ENCODE measurements around the gene PRR22.

Gene PRR22

DNA sequence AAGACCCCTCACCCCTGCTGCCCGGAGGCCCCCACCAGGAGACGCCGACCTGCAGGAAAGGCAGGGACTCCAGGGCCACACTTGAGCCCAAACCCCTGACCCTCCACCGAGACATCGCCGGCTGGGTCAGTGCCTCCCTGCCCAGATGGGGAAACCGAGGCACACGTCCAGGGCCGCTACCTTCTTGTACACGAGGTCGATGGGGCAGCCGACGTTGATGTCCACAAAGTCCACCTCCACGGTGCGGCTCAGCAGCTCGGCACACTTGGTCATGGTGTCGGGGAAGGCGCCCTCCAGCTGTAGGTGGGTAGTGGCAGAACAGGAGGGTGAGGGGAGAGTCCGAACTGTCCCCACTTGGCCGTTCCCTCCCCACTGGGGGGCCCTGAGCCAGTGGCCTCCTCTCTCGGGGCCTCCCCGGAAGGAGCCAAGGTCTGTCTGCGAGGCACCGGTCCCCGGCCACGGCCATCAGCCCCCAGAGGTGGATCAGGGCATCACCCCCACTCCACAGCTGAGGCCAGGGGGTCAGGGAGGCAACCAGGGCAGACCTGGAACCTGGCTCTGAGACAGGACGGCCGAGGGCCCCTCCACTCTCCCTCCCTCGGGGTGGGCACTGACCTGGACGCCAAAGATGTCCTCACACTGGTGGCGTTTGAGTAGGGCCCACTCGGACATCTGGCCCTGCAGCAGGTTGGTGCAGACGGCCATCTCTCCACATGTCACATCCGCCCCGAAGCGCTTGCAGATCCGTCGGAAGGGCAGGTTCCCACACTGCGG lies 3.0 kb upstream of the PRR22 start:
- TF ChIP-seq, protein P1, sequence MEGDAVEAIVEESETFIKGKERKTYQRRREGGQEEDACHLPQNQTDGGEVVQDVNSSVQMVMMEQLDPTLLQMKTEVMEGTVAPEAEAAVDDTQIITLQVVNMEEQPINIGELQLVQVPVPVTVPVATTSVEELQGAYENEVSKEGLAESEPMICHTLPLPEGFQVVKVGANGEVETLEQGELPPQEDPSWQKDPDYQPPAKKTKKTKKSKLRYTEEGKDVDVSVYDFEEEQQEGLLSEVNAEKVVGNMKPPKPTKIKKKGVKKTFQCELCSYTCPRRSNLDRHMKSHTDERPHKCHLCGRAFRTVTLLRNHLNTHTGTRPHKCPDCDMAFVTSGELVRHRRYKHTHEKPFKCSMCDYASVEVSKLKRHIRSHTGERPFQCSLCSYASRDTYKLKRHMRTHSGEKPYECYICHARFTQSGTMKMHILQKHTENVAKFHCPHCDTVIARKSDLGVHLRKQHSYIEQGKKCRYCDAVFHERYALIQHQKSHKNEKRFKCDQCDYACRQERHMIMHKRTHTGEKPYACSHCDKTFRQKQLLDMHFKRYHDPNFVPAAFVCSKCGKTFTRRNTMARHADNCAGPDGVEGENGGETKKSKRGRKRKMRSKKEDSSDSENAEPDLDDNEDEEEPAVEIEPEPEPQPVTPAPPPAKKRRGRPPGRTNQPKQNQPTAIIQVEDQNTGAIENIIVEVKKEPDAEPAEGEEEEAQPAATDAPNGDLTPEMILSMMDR (IDR thresholded peaks at IDR 0.05), result no peak

DNA sequence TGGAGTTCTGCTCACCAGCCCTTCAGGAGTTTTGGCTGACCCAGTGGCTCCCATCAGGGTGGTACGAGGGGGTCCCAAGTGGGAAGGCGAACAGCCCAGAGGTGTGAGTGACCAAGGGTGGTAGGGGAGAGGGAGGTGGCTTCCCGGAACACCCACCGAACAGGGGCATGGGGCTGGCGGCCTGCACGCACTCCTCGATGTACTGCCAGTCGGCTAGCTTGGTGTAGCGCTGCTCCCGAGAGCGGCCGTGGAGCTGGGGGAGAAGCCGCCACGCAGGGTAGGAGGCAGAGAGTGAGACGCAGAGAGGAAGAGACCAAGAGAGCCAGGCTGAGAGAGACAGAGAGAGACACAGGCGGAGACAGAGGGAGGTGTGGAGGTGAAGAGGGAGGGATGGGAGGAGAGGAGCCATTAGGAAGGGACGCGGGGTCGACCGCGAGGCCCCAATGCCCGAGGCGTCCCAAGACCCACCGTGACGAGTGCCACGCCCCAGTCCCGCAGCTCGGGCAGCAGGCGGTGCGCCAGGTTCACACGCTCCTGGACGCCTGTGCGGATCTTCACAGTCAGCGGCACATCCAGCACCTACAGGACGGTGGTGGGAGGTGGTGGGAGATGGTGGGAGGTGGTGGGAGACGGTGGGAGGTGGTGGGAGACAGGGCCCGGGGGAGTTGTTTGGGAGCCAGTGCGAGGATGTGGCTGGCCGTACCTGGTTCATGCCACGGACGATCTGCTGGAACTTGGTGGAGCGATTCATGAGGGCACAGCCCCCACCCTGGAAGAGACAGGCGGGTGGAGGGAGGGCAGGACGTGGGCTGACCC lies 2.3 kb upstream of the PRR22 start:
- TF ChIP-seq, protein P1 (IDR thresholded peaks at IDR 0.05), result no peak

DNA sequence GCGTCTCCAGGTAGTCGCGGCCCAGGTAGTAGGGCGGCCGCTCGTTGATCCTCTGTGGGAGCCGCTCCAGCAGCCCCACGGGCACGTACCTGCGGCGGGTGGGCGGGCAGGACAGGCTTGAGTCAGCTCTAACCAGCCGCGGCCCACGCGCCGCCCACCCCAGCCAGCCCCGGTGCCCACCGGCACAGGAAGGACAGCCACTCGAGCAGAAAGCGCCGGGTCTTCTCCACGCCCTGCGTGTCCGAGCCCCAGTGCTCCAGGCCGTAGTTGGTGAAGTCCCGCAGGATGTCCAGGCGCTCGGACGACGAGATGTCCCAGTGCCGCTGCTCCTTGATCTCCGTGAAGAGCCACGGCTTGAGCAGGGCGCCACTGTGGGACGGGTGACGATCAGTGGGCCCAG lies 877 bp upstream of the PRR22 start:
- TF ChIP-seq, protein P1 (IDR thresholded peaks at IDR 0.05), result no peak

DNA sequence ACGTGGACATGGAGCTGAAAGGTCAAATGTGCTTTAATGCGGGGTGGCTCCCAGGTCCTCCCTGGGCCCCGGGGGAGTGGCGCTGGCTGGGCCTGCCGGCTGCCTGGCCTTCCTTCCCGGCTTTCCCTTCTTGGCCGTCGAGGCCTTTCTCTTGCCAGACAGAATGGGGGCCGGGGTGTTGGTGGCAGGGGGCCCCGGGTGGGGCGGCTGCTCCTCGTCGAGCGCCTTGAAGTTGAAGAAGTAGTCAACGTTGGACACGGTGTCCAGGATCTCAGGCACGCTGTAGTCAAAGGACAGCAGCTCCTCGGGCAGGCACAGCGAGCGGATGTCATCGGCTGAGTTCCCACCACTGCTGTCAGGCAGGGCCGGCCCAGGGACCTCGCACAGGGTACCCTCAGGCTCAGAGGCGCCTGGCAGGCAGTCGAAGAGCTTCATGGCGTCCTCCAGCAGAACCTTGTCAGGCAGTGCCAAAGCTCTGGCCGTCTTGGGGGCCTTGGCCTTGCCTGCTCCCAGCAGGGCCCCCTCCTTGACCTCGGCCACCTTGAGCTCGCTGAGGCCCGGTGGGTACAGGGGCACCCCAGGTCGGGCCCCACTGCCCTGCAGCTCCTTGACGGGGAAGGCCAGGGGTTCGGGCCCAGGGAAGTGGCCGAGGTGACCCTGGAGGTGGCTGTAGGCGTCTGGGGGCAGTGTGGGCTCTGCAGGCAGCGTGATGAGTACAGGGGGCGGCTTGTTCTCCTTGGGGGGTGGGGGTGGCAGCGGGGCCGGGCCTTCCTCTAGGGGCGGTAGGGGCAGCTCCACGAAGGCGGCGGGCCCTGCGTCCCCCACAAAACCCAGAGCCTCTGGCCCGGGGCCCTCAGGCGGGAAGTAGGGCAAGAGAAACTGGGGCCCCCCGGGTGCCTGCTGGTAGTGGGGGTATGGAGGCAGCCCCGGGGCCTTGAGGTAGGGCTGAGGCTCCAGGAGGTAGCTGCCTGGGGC lies 1.3 kb downstream of the PRR22 start:
- TF ChIP-seq, protein P1 (IDR thresholded peaks at IDR 0.05), result no peak

DNA sequence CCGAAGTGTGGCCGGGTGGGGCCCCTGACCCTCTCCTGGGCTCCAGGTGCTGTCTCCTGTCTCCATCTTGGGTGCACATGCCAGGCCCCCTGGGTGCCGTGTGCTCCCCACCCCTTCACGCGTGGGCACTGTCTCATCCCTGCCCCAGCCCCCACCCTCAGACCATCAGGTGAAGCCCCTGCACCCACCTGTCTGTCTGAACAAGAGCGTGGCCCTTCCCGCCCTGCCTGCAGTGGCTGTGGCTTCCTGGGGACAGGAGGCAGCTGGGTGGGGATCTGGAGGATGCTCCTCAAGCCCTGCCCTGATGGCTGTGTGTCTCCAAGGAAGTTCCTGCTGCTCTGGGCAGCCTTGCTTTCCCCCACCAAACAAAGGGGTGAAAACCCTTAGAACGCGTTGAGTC lies 2.2 kb downstream of the PRR22 start:
- TF ChIP-seq, protein P1 (IDR thresholded peaks at IDR 0.05), result no peak

DNA sequence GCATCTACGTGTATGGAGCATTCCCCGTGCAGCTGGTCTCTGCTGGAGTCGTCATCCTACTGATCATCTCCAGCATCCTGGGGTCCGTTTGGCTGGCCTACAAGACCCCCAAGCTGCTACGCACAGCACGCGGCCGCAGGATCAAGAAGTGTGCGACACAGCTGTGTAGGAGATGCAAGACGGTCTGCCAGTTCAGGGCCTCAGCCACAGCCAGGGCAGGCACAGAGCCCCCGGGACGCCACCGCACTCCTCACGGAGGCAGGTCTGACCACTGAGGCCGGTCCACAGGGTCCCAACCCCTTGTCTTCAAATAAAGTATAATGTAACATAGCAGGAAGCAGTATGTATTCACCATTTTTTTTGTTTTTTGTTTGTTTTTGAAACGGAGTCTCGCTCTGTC lies 6.1 kb downstream of the PRR22 start:
- TF ChIP-seq, protein P1 (IDR thresholded peaks at IDR 0.05), result no peak
